Adrenal gland (tissue), 12 donors: ENCODE data around the gene TMEM139. TPM values are rescaled to one million over a fixed set of nuclear protein-coding genes. Genes with fewer than 3 reads are reported as not detected.

Source experiments
- DNase-seq, 7 donors: peaks; one replicate each; pipeline ENCODE4 v3.0.0-alpha.2; 2019 to 2020
- H3K27ac ChIP-seq, 5 donors: fragments of 200-600 bp; sonication (generic) in 4 of 5; 1 replicate in 3 of 5; 2 replicates in 2 of 5; pipeline versions ENCODE4 v1.5.1 to v1.8.0; 2016 to 2020; ENCODE audit warnings: mild to moderate bottlenecking in 1 of 5
- H3K27me3 ChIP-seq: fragments of 200-600 bp; 2 replicates; pipeline ENCODE4 v1.8.0; 2021
- H3K36me3 ChIP-seq, 2 donors: fragments of 200-600 bp; replicated peaks in 1 of 2; 1 replicate in 1 of 2; 2 replicates in 1 of 2; pipeline versions ENCODE4 v1.5.1 to v1.8.0; 2018 to 2022
- H3K4me1 ChIP-seq, 2 donors: fragments of 200-600 bp; replicated peaks in 1 of 2; 1 replicate in 1 of 2; 2 replicates in 1 of 2; pipeline versions ENCODE4 v1.5.1 to v1.8.0; 2018 to 2021
- H3K4me3 ChIP-seq, 4 donors: fragments of 200-600 bp; sonication (generic) in 3 of 4; one replicate each; pipeline ENCODE4 v1.5.1; 2016 to 2018
- H3K9me3 ChIP-seq, 3 donors: fragments of 200-600 bp; sonication (generic) in 1 of 3; replicated peaks in 1 of 3; 1 replicate in 2 of 3; 2 replicates in 1 of 3; pipeline versions ENCODE4 v1.5.1 to v1.8.0; 2016 to 2021
- POLR2A ChIP-seq, 2 donors: fragments of 450-650 bp; IDR thresholded peaks; one replicate each; pipeline ENCODE4 v1.6.1; 2017; ENCODE audit warnings: antibody characterized with exemption in 2 of 2, mild to moderate bottlenecking in 2 of 2, moderate library complexity in 1 of 2
- WGBS, 4 donors: extraction: QIAGEN DNeasy Blood & Tissue Kit in 2 of 4; methylation state at CpG; one replicate each; pipeline versions ENCODE4 v1.1.5 to v1.1.7; 2013 to 2017; 5-methylcytosine and 5-hydroxymethylcytosine counted together
- intact Hi-C, 2 donors: fragments of 100-400 bp; cut with DNase I; formaldehyde crosslinking; loops; one replicate each; pipeline versions ENCODE4 v1.14.1 to v1.15.0; 2022 to 2023
- polyA plus RNA-seq, 3 donors: library from polyadenylated mRNA; stranded (reverse); fragments of 200-250 nt in 2 of 3; fragments of 350-450 nt in 1 of 3; fragmentation: Illumina TruSeq in 1 of 3; extraction: RNeasy Lipid Tissue Mini Kit (QIAGEN cat#74804) in 1 of 3; gene quantifications; one replicate each; pipeline ENCODE4 v1.2.3, GENCODE V29; 2013 to 2014
- total RNA-seq, 9 donors: library from RNA; depleted of rRNA in 4 of 9; stranded (reverse); fragments of >200 nt in 4 of 9; fragments of 120-200 nt in 1 of 9; fragmentation: NEBNext Ultra II Directional in 1 of 9; extraction: Animal tissue kit (Norgen Biotek cat#: 25700) in 1 of 9; gene quantifications; one replicate each; pipeline versions ENCODE4 v1.1.0 to v1.2.4, GENCODE V29; 2013 to 2023
- TF ChIP-seq, protein P1 (sequence below), 6 experiments: fragments of 450-650 bp in 4 of 6; fragments of 200-600 bp in 2 of 6; sonication (generic) in 1 of 6; IDR thresholded peaks; 1 replicate in 5 of 6; 2 replicates in 1 of 6; pipeline versions ENCODE4 v1.5.1 to v1.8.0; 2016 to 2021; ENCODE audit warnings: antibody characterized with exemption in 6 of 6, mild to moderate bottlenecking in 2 of 6, moderate library complexity in 1 of 6
- donor health status: healthy with polysubstance abuse.
- donor health status: Bipolar disorder and iron deficiency.
- donor health status: DM: yes; HTN: yes; CAD: no.
- donor health status: DM: no; HTN: no; CAD: no.
- donor health status: DM: no; HTN: no; CAD: no.
- donor health status: DM: yes; HTN: yes; CAD: no.

TMEM139 gene
- total and polyA plus RNA-seq, 12 donors, result 0.54 to 7.5 (median 2.9) TPM

DNA sequence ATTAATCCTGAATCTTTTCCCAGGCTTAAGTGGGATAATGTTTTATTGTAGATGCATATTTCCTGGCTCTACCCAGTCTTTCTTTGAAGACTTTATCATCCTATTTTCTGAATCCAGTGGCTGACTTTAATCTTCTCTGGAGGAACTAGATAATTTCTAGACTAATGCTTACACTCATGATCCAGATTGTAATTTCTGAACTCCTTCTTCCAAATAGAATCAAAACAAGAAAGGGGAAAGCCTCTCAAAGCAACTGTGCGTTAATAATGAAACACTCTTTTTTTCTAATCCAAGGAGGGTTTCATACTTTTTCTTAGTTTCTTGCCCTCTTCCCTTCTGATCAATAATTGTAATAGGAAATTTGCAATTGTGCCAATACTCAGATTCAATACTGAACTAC is 13.5 kb upstream of the TMEM139 start:
- TF ChIP-seq, protein P1, sequence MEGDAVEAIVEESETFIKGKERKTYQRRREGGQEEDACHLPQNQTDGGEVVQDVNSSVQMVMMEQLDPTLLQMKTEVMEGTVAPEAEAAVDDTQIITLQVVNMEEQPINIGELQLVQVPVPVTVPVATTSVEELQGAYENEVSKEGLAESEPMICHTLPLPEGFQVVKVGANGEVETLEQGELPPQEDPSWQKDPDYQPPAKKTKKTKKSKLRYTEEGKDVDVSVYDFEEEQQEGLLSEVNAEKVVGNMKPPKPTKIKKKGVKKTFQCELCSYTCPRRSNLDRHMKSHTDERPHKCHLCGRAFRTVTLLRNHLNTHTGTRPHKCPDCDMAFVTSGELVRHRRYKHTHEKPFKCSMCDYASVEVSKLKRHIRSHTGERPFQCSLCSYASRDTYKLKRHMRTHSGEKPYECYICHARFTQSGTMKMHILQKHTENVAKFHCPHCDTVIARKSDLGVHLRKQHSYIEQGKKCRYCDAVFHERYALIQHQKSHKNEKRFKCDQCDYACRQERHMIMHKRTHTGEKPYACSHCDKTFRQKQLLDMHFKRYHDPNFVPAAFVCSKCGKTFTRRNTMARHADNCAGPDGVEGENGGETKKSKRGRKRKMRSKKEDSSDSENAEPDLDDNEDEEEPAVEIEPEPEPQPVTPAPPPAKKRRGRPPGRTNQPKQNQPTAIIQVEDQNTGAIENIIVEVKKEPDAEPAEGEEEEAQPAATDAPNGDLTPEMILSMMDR (IDR thresholded peaks at IDR 0.05), result no peak
- TF ChIP-seq POLR2A (IDR thresholded peaks at IDR 0.05), result no peak
- Histone ChIP-seq H3K36me3 (peaks cover 0 to 35% of the 10 kb centered on the region in 2 donors), H3K9me3 (no peaks in the 10 kb centered on the region), H3K4me3 (no peak overlapping the region), H3K4me1 (no peaks in the 10 kb centered on the region), H3K27ac (no peak overlapping the region), H3K27me3 (no peaks in the 10 kb centered on the region)
- DNase-seq, result no peak
- intact Hi-C loops, result no loop called here
- 91 to 95% (median 93%) methylated on average over 1 of the region's 1 CpG for WGBS, 4 donors

GRCh38 chr7:143272871-143273270 is 11.9 kb upstream of the TMEM139 start:
- no peaks in the 10 kb centered on the region for H3K4me1 ChIP-seq
- DNase-seq, result no peak
- no peaks in the 10 kb centered on the region for H3K27me3 ChIP-seq
- intact Hi-C loops, result no loop called here
- no peaks in the 10 kb centered on the region for H3K9me3 ChIP-seq
- TF ChIP-seq, protein P1 (IDR thresholded peaks at IDR 0.05), result no peak
- TF ChIP-seq POLR2A (IDR thresholded peaks at IDR 0.05), result no peak
- 86 to 95% (median 91%) methylated on average over 2 of the region's 2 CpGs for WGBS, 4 donors
- H3K4me3 ChIP-seq, result no peak overlapping the region
- peaks cover 0 to 23% of the 10 kb centered on the region in 2 donors for H3K36me3 ChIP-seq
- H3K27ac ChIP-seq, result no peak overlapping the region

DNA sequence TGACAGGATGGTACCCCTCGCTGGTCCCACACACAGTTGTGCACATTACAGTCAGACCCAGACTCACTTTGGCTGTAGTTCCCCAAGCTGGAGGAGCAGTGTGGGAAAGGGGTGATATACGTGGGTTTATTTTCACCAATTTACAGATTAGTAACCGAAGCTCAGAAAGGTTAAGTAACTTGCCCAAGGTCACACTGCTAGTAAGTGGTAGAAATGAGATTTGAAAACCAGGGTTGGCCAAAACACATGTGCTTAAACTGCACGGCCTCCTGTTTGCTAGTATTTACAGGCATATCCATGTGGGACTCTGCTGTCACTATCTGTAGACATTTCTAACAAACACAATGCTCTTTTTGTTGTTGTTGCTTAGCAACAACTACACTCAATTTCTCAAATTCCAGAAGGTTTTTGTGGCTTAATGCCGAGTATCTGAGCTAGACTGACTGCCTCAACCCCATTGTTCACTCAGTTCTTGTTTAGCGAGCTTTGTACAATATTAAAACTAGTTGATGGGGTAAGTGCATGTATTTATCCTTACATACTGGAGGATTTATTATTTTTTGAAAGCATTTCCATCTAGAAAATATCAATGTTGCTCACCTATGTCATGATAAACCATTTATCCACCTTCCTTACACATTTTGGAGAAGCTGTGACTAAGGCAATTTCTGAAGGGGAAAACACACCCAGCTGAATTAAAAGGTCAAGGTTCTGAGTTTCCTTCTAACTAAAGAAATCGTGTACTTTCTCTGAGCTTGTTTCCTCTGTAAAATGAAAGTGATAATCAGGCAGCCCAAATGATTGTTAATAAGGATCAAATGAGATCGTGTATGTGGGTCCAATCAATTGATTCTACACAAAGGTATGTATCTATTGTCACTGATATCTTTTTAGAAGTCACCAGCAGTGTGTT is 5.3 kb upstream of the TMEM139 start:
- Histone ChIP-seq H3K4me3 (peak overlapping the region in 1 of 4 donors; percentile 26), H3K36me3 (no peaks in the 10 kb centered on the region), H3K27ac (peak overlapping the region in 4 of 5 donors; percentile 36 to 64 (median 44)), H3K4me1 (peaks cover 7 to 17% of the 10 kb centered on the region in 2 donors), H3K27me3 (no peaks in the 10 kb centered on the region), H3K9me3 (no peaks in the 10 kb centered on the region)
- TF ChIP-seq POLR2A (IDR thresholded peaks at IDR 0.05), result no peak
- TF ChIP-seq, protein P1 (IDR thresholded peaks at IDR 0.05), result no peak
- intact Hi-C loops, result no loop called here
- 27 to 35% (median 31%) methylated on average over 8 of the region's 8 CpGs for WGBS, 4 donors
- no peak for DNase-seq

- intact Hi-C loops, result no loop called here
- Histone ChIP-seq H3K36me3 (no peaks in the 10 kb centered on the region), H3K9me3 (no peaks in the 10 kb centered on the region), H3K4me1 (peaks cover 7 to 17% of the 10 kb centered on the region in 2 donors), H3K27me3 (no peaks in the 10 kb centered on the region), H3K27ac (peak overlapping the region in 4 of 5 donors; percentile 36 to 64 (median 44)), H3K4me3 (peak overlapping the region in 1 of 4 donors; percentile 26)
- 21 to 38% (median 28%) methylated on average over 1 of the region's 1 CpG for WGBS, 4 donors
- TF ChIP-seq, protein P1 (IDR thresholded peaks at IDR 0.05), result no peak
- no peak for TF ChIP-seq POLR2A (IDR thresholded peaks at IDR 0.05)
- no peak for DNase-seq
Measured at GRCh38 chr7:143280160-143280559, 4.6 kb upstream of the TMEM139 start.
